PC-9 (cell line): ENCODE data around the gene ACSL6.

Experiments used
- EZH2 ChIP-seq: fragments of 200-600 bp; sonication (generic); IDR thresholded peaks from 2 replicates; pipeline ENCODE4 v1.8.0; 2017; ENCODE audit warnings: antibody characterized with exemption, low read depth
- TF ChIP-seq, protein P1 (sequence below): fragments of 200-600 bp; sonication (generic); conservative IDR thresholded peaks from 2 replicates; pipeline ENCODE4 v1.6.1; 2017; ENCODE audit warnings: mixed run types, antibody characterized with exemption, mild to moderate bottlenecking, moderate library complexity

GRCh38 chr5:132037353-132037752 is 25.9 kb upstream of the ACSL6 start:
- TF ChIP-seq, protein P1, sequence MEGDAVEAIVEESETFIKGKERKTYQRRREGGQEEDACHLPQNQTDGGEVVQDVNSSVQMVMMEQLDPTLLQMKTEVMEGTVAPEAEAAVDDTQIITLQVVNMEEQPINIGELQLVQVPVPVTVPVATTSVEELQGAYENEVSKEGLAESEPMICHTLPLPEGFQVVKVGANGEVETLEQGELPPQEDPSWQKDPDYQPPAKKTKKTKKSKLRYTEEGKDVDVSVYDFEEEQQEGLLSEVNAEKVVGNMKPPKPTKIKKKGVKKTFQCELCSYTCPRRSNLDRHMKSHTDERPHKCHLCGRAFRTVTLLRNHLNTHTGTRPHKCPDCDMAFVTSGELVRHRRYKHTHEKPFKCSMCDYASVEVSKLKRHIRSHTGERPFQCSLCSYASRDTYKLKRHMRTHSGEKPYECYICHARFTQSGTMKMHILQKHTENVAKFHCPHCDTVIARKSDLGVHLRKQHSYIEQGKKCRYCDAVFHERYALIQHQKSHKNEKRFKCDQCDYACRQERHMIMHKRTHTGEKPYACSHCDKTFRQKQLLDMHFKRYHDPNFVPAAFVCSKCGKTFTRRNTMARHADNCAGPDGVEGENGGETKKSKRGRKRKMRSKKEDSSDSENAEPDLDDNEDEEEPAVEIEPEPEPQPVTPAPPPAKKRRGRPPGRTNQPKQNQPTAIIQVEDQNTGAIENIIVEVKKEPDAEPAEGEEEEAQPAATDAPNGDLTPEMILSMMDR, result no peak
- TF ChIP-seq EZH2, result no peak
